B cell (primary cell): ENCODE results near the gene CREB3. TPM values are rescaled to one million over a fixed set of nuclear protein-coding genes. Genes with fewer than 3 reads are reported as not detected.

Experiments used
- ATAC-seq: fragments of 200-7000 bp; cut with Tn5 transposase; one replicate; pipeline ENCODE4 v1.10.0; 2021; ENCODE audit warnings: low read depth, mild to moderate bottlenecking, moderate number of reproducible peaks, moderate library complexity
- CTCF ChIA-PET: fragments of 350-600 bp; sonication (Branson Sonifier 250); formaldehyde crosslinking; loops from one replicate; lab custom pipeline; 2021; ENCODE audit warnings: antibody characterized with exemption, inconsistent platforms; lab: Charles Lee
- POLR2A ChIA-PET: fragments of 350-600 bp; sonication (Branson Sonifier 250); formaldehyde crosslinking; loops from one replicate; lab custom pipeline; 2021; ENCODE audit warnings: antibody characterized with exemption; lab: Charles Lee
- DNase-seq: peaks from one replicate; pipeline ENCODE4 v3.0.0; 2013
- H2AFZ ChIP-seq: 2 replicates; pipeline ENCODE4 v1.6.1; 2012; ENCODE audit warnings: mild to moderate bottlenecking, low read depth, low read length; ENCODE audit not compliant: insufficient read depth, poor library complexity, severe bottlenecking
- H3K27ac ChIP-seq, 2 donors: 1 replicate in 1 of 2; 2 replicates in 1 of 2; pipeline ENCODE4 v1.5.1; 2012 to 2013; ENCODE audit warnings: low read length in 2 of 2, mild to moderate bottlenecking in 2 of 2, moderate library complexity in 1 of 2
- H3K27me3 ChIP-seq, 4 experiments: fragments of 200-600 bp in 1 of 4; sonication (generic) in 1 of 4; replicated peaks in 1 of 4; 1 replicate in 2 of 4; 2 replicates in 2 of 4; pipeline versions ENCODE4 v1.6.1 to v1.7.0; 2013 to 2016; ENCODE audit warnings: low read length in 3 of 4, mild to moderate bottlenecking in 2 of 4, mixed read lengths in 1 of 4, moderate library complexity in 1 of 4; ENCODE audit not compliant: insufficient read depth in 4 of 4, control insufficient read depth in 3 of 4; ENCODE audit errors: control extremely low read depth in 1 of 4
- H3K36me3 ChIP-seq, 2 experiments: replicated peaks in 1 of 2; 1 replicate in 1 of 2; 2 replicates in 1 of 2; pipeline versions ENCODE4 v1.6.1 to v1.7.1; 2013; ENCODE audit warnings: low read length in 1 of 2; ENCODE audit not compliant: insufficient read depth in 2 of 2, control insufficient read depth in 1 of 2; ENCODE audit errors: control extremely low read depth in 1 of 2, extremely low read depth in 1 of 2
- H3K4me1 ChIP-seq, 2 donors: fragments of 200-600 bp in 1 of 2; sonication (generic) in 1 of 2; 1 replicate in 1 of 2; 2 replicates in 1 of 2; pipeline versions ENCODE4 v1.5.1 to v1.6.1; 2013 to 2017; ENCODE audit warnings: low read length in 2 of 2; ENCODE audit not compliant: control insufficient read depth in 2 of 2, insufficient read depth in 2 of 2
- H3K4me2 ChIP-seq: replicated peaks from 2 replicates; pipeline ENCODE3; 2012; ENCODE audit warnings: mild to moderate bottlenecking, low read depth, low read length; ENCODE audit not compliant: poor library complexity, severe bottlenecking
- H3K4me3 ChIP-seq, 5 experiments: fragments of 200-600 bp in 1 of 5; sonication (generic) in 1 of 5; 1 replicate in 3 of 5; 2 replicates in 2 of 5; pipeline versions ENCODE4 v1.5.1 to v1.7.0; 2011 to 2016; ENCODE audit warnings: low read length in 4 of 5, mild to moderate bottlenecking in 4 of 5, low read depth in 2 of 5, control low read depth in 1 of 5, moderate library complexity in 1 of 5; ENCODE audit not compliant: insufficient read depth in 1 of 5; ENCODE audit errors: control extremely low read depth in 1 of 5, extremely low read depth in 1 of 5
- H3K79me2 ChIP-seq: fragments of 200-600 bp; sonication (generic); one replicate; pipeline ENCODE4 v1.6.0; 2016; ENCODE audit warnings: low read length; ENCODE audit not compliant: control insufficient read depth, insufficient read depth
- H3K9ac ChIP-seq: fragments of 200-600 bp; sonication (generic); 2 replicates; pipeline ENCODE4 v1.6.1; 2017; ENCODE audit warnings: mild to moderate bottlenecking, low read length, moderate library complexity
- H3K9me3 ChIP-seq, 3 donors: one replicate each; pipeline versions ENCODE4 v1.6.1 to v1.7.1; 2013; ENCODE audit warnings: low read length in 2 of 3; ENCODE audit not compliant: control insufficient read depth in 2 of 3, insufficient read depth in 1 of 3; ENCODE audit errors: control extremely low read depth in 1 of 3
- H4K20me1 ChIP-seq: 2 replicates; pipeline ENCODE4 v1.6.0; 2012; ENCODE audit warnings: mild to moderate bottlenecking, low read length; ENCODE audit not compliant: insufficient read depth, control insufficient read depth, poor library complexity, severe bottlenecking
- H3K27ac Mint-ChIP-seq: one replicate; pipeline ENCODE4 v1.8.0; 2021; ENCODE audit warnings: mixed read lengths
- H3K27me3 Mint-ChIP-seq: one replicate; pipeline ENCODE4 v1.8.0; 2021; ENCODE audit warnings: mixed read lengths
- H3K4me1 Mint-ChIP-seq: one replicate; pipeline ENCODE4 v1.8.0; 2021; ENCODE audit warnings: mixed read lengths
- H3K4me3 Mint-ChIP-seq: one replicate; pipeline ENCODE4 v1.8.0; 2021; ENCODE audit warnings: mixed read lengths
- H3K9me3 Mint-ChIP-seq: one replicate; pipeline ENCODE4 v1.8.0; 2022; ENCODE audit warnings: mixed read lengths; ENCODE audit not compliant: insufficient read depth
- CTCF ChIP-seq: fragments of 200-600 bp; IDR thresholded peaks from one replicate; pipeline ENCODE4 v1.8.0; 2022; ENCODE audit warnings: antibody characterized with exemption, mild to moderate bottlenecking
- EZH2 ChIP-seq: IDR thresholded peaks from 2 replicates; pipeline ENCODE4 v1.6.1; 2012; ENCODE audit warnings: borderline replicate concordance, low read depth, mild to moderate bottlenecking, moderate library complexity, low read length; ENCODE audit not compliant: insufficient read depth, poor library complexity, severe bottlenecking
- WGBS: methylation state at CpG from one replicate; pipeline ENCODE4 v1.1.5; 2013; ENCODE audit warnings: missing lambda C conversion rate; ENCODE audit not compliant: insufficient coverage; 5-methylcytosine and 5-hydroxymethylcytosine counted together
- intact Hi-C: fragments of 100-400 bp; cut with micrococcal nuclease; formaldehyde crosslinking; loops from one replicate; pipeline ENCODE4 v1.10.0; 2022
- polyA plus RNA-seq: library from polyadenylated mRNA; depleted of rRNA; stranded (reverse); fragments of >200 nt; gene quantifications from 2 replicates; pipeline ENCODE4 v1.2.3, GENCODE V29; 2012
- total RNA-seq, 2 donors: library from RNA; stranded (reverse); fragments of 120-200 nt in 1 of 2; gene quantifications; 1 replicate in 1 of 2; 2 replicates in 1 of 2; pipeline versions ENCODE4 v1.2.3 to v1.2.4, GENCODE V29; 2013 to 2022

The CREB3 gene
- total and polyA plus RNA-seq, 2 donors (not counting 1 experiment from before 2014, with no cell fraction given) = 12.3 to 20.7 TPM

DNA sequence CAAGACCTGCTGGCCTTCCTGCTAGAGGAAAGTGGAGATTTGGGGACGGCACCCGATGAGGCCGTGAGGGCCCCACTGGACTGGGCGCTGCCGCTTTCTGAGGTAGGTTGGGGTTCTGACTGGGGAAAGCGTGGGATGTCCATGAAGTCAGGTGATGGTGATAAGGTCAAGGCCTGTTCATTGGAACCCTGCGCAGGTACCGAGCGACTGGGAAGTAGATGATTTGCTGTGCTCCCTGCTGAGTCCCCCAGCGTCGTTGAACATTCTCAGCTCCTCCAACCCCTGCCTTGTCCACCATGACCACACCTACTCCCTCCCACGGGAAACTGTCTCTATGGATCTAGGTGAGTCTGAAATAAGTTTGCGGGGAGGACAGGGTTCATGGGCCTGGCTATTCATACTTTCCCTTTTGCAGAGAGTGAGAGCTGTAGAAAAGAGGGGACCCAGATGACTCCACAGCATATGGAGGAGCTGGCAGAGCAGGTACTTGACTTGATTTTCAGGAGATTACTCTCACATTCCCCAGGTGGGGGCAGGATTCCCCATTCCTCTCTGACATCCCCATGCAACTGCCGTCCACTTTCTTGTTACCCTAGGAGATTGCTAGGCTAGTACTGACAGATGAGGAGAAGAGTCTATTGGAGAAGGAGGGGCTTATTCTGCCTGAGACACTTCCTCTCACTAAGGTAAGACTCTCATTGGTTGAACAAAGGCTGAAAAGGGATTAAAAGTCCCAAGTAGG is 505 bp downstream of the CREB3 start:
- CTCF ChIA-PET = interaction anchor here (0.7 to 9.7 kb wide), 24 partner anchors 8 to 255 kb away, joined by 3 to 142 read pairs (median 10); partner anchors contain the start of genes ARHGEF39, CCDC107, GBA2 and HINT2
- Histone ChIP-seq H3K4me3 (peak overlapping the region; percentile 52 to 87 (median 82)), H3K9ac (peak overlapping the region; percentile 84), H3K4me2 (peak overlapping the region; percentile 89), H3K79me2 (peaks cover 53% of the 10 kb centered on the region), H4K20me1 (peaks cover 30% of the 10 kb centered on the region), H2AFZ (peak overlapping the region; percentile 90), H3K36me3 (peaks cover 1 to 45% of the 10 kb centered on the region in 2 experiments), H3K4me1 (peaks cover 45 to 54% of the 10 kb centered on the region in 2 donors), H3K27me3 (no peaks in the 10 kb centered on the region), H3K27ac (peak overlapping the region; percentile 67 to 92), H3K9me3 (no peaks in the 10 kb centered on the region)
- Mint-ChIP-seq H3K27ac (peak overlapping the region; percentile 96), H3K27me3 (no peaks in the 10 kb centered on the region), H3K9me3 (no peaks in the 10 kb centered on the region), H3K4me3 (no peak overlapping the region), H3K4me1 (peaks cover 12% of the 10 kb centered on the region)
- DNase-seq (peak; percentile 49), ATAC-seq (no peak)
- no peak for TF ChIP-seq EZH2
- no peak for TF ChIP-seq CTCF
- intact Hi-C loops = loop anchor here (1.0 to 10.0 kb wide), 14 partner anchors 14 to 1916 kb away; partner anchors contain the start of genes CCDC107, CLTA, FANCG and GBA2
- POLR2A ChIA-PET = interaction anchor here (0.7 to 4.4 kb wide), 11 partner anchors 14 to 148 kb away, joined by 3 to 29 read pairs (median 11); partner anchors contain the start of genes CCDC107, GBA2, MSMP and RGP1
- WGBS = 2% methylated on average over 10 of the region's 14 CpGs
